ENCODE measurements around the gene OR10A6. TPM values are rescaled to one million over a fixed set of nuclear protein-coding genes. Genes with fewer than 3 reads are reported as not detected.

OR10A6 gene
- total RNA-seq, 6 experiments from 2014 or later, result not detected

GRCh38 chr11:7969756-7970646 lies 38.9 kb upstream of the OR10A6 start:
- Histone ChIP-seq H3K9me3 (no peaks in the 10 kb centered on the region), H3K27me3 (no peaks in the 10 kb centered on the region), H3K4me3 (no peak overlapping the region), H3K36me3 (no peaks in the 10 kb centered on the region), H3K27ac (no peak overlapping the region), H3K4me1 (no peaks in the 10 kb centered on the region)
- ATAC-seq (no peak), DNase-seq (no peak)
- TF ChIP-seq CTCF (IDR thresholded peaks at IDR 0.05), result no peak
- WGBS (ENCODE audit: insufficient coverage, low coverage, low lambda C conversion rate, missing lambda C conversion rate), result 57% methylated on average over 3 of the region's 3 CpGs
- intact Hi-C loops (cut with DNase I), result no loop called here

DNA sequence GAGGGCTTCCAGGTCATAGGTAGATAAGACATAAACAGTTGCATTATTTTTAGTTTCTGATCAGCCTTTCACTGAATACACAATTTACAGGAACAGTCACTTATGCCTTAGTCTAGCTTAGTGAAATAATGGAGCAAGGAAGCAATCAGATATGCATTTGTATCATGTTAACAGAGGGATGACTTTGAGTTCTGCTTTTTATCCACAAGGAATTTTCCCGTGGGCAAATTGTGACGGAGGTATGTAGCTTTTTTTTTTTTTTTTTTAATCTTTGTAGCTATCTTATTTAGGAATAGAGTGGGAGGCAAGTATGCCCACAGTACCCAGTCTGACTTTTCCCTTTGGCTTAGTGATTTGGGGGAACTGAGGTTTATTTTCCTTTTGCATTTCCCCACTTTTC lies 37.6 kb upstream of the OR10A6 start:
- no peak overlapping the region for H3K27ac ChIP-seq
- 48% methylated on average over 2 of the region's 2 CpGs for WGBS (ENCODE audit: insufficient coverage, low coverage, low lambda C conversion rate, missing lambda C conversion rate)
- no peaks in the 10 kb centered on the region for H3K9me3 ChIP-seq
- TF ChIP-seq POLR2A (IDR thresholded peaks at IDR 0.05), result no peak
- no peak for TF ChIP-seq CTCF (IDR thresholded peaks at IDR 0.05)
- ATAC-seq (no peak), DNase-seq (no peak)
- no peaks in the 10 kb centered on the region for H3K4me1 ChIP-seq
- intact Hi-C loops (cut with DNase I), result no loop called here
- H3K4me3 ChIP-seq, result no peak overlapping the region
- H3K36me3 ChIP-seq, result no peaks in the 10 kb centered on the region
- no peaks in the 10 kb centered on the region for H3K27me3 ChIP-seq

DNA sequence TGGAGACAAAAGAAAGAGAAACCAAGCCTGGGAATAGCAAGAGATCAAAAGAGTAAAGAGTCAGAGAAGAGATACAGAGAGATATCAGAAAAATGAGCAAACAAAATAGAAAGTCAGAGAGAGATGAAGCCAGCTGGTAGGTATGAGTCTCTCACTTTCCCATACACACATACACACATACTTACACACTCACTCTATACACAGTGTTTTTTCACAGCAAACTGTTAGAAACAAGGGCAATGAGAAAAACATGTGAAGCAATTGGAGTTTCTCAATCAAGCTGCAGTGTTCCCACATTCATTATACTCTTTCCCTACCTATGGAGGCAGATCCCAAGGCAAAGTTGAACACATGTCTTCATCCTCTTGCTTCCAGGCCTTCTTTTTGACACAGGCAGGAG lies 36.8 kb upstream of the OR10A6 start:
- Histone ChIP-seq H3K9me3 (no peaks in the 10 kb centered on the region), H3K36me3 (no peaks in the 10 kb centered on the region), H3K4me1 (no peaks in the 10 kb centered on the region), H3K27me3 (no peaks in the 10 kb centered on the region), H3K4me3 (no peak overlapping the region), H3K27ac (no peak overlapping the region)
- ATAC-seq (no peak), DNase-seq (no peak)
- no peak for TF ChIP-seq CTCF (IDR thresholded peaks at IDR 0.05)
- intact Hi-C loops (cut with DNase I), result no loop called here

- Histone ChIP-seq H3K27me3 (no peaks in the 10 kb centered on the region), H3K9me3 (no peaks in the 10 kb centered on the region), H3K27ac (no peak overlapping the region), H3K36me3 (no peaks in the 10 kb centered on the region), H3K4me3 (no peak overlapping the region), H3K4me1 (no peaks in the 10 kb centered on the region)
- intact Hi-C loops (cut with DNase I), result no loop called here
- ATAC-seq (no peak), DNase-seq (no peak)
- no peak for TF ChIP-seq CTCF (IDR thresholded peaks at IDR 0.05)
- TF ChIP-seq POLR2A (IDR thresholded peaks at IDR 0.05), result no peak
- WGBS (ENCODE audit: insufficient coverage, low coverage, low lambda C conversion rate, missing lambda C conversion rate), result 33% methylated on average over 1 of the region's 1 CpG
Measured at GRCh38 chr11:7967097-7967496, 36.0 kb upstream of the OR10A6 start.

Data from right lobe of liver (tissue), 6 donors.